ENCODE measurements around the gene DNAI2.

Gene DNAI2

GRCh38 chr17:74354123-74354522, 80.1 kb downstream of the DNAI2 start:
- no peak for TF ChIP-seq CTCF (IDR thresholded peaks at IDR 0.05; ENCODE audit: insufficient read depth, low read length, missing control alignments)
- DNase-seq (ENCODE audit: low read depth, low spot score): no peak
- H3K4me3 ChIP-seq (ENCODE audit: low read depth, low read length): no peak overlapping the region
- ChIA-PET CTCF (interaction anchor here (1.3 kb wide), 1 partner anchor 14 kb away, joined by 4 read pairs; no protein-coding TSS in a partner anchor), POLR2A (no interaction called here)

GRCh38 chr17:74354561-74354960, 80.5 kb downstream of the DNAI2 start:
- CTCF ChIA-PET: interaction anchor here (1.2 to 1.3 kb wide), 2 partner anchors 14 to 58 kb away, joined by 3 to 4 read pairs; no protein-coding TSS in a partner anchor

GRCh38 chr17:74355065-74355464, 81.0 kb downstream of the DNAI2 start:
- no peak overlapping the region for H3K4me3 ChIP-seq (ENCODE audit: low read depth, low read length)
- CTCF ChIA-PET: interaction anchor here (1.2 to 1.3 kb wide), 2 partner anchors 13 to 59 kb away, joined by 3 to 4 read pairs; no protein-coding TSS in a partner anchor
- no peak for TF ChIP-seq CTCF (IDR thresholded peaks at IDR 0.05; ENCODE audit: insufficient read depth, low read length, missing control alignments)
- POLR2A ChIA-PET: no interaction called here
- DNase-seq (ENCODE audit: low read depth, low spot score): no peak

More at GRCh38 chr17:74354561-74354960, 80.5 kb downstream of the DNAI2 start:
- H3K4me3 ChIP-seq (ENCODE audit: low read depth, low read length): no peak overlapping the region
- no peak for DNase-seq (ENCODE audit: low read depth, low spot score)
- POLR2A ChIA-PET: no interaction called here
- TF ChIP-seq CTCF (IDR thresholded peaks at IDR 0.05; ENCODE audit: insufficient read depth, low read length, missing control alignments): no peak

- CTCF ChIA-PET: interaction anchor here (1.1 kb wide), 1 partner anchor 100 kb away, joined by 3 read pairs; no protein-coding TSS in a partner anchor
These were observed 82.8 kb downstream of the DNAI2 start for GRCh38 chr17:74356646-74357465.

GRCh38 chr17:74357466-74357809, 83.4 kb downstream of the DNAI2 start:
- TF ChIP-seq CTCF (IDR thresholded peaks at IDR 0.05; ENCODE audit: insufficient read depth, low read length, missing control alignments): no peak
- no peak for DNase-seq (ENCODE audit: low read depth, low spot score)
- H3K4me3 ChIP-seq (ENCODE audit: low read depth, low read length): no peak overlapping the region
- CTCF ChIA-PET: interaction anchor here (0.9 to 1.1 kb wide), 2 partner anchors 10 to 100 kb away, joined by 3 to 5 read pairs; partner anchors contain the start of gene GPR142
- POLR2A ChIA-PET: no interaction called here

More at GRCh38 chr17:74356646-74357465, 82.8 kb downstream of the DNAI2 start:
- no peak for TF ChIP-seq CTCF (IDR thresholded peaks at IDR 0.05; ENCODE audit: insufficient read depth, low read length, missing control alignments)
- no peak for DNase-seq (ENCODE audit: low read depth, low spot score)
- H3K4me3 ChIP-seq (ENCODE audit: low read depth, low read length): no peak overlapping the region
- POLR2A ChIA-PET: no interaction called here

- ChIA-PET CTCF (interaction anchor here (1.6 kb wide), 1 partner anchor 9 kb away, joined by 4 read pairs; no protein-coding TSS in a partner anchor), POLR2A (no interaction called here)
- H3K4me3 ChIP-seq (ENCODE audit: low read depth, low read length): no peak overlapping the region
These were observed 84.7 kb downstream of the DNAI2 start for GRCh38 chr17:74358697-74359096.

More at GRCh38 chr17:74358697-74359096, 84.7 kb downstream of the DNAI2 start:
- no peak for DNase-seq (ENCODE audit: low read depth, low spot score)
- no peak for TF ChIP-seq CTCF (IDR thresholded peaks at IDR 0.05; ENCODE audit: insufficient read depth, low read length, missing control alignments)

Data from AG04449 (cell line).